NCI-H128 (cell line): ENCODE results near the gene RASAL2.

ENCODE experiments used
- DNase-seq: peaks from one replicate; lab custom pipeline; 2025; ENCODE audit not compliant: unreplicated experiment; lab: John Stamatoyannopoulos, UW

RASAL2 gene

DNA sequence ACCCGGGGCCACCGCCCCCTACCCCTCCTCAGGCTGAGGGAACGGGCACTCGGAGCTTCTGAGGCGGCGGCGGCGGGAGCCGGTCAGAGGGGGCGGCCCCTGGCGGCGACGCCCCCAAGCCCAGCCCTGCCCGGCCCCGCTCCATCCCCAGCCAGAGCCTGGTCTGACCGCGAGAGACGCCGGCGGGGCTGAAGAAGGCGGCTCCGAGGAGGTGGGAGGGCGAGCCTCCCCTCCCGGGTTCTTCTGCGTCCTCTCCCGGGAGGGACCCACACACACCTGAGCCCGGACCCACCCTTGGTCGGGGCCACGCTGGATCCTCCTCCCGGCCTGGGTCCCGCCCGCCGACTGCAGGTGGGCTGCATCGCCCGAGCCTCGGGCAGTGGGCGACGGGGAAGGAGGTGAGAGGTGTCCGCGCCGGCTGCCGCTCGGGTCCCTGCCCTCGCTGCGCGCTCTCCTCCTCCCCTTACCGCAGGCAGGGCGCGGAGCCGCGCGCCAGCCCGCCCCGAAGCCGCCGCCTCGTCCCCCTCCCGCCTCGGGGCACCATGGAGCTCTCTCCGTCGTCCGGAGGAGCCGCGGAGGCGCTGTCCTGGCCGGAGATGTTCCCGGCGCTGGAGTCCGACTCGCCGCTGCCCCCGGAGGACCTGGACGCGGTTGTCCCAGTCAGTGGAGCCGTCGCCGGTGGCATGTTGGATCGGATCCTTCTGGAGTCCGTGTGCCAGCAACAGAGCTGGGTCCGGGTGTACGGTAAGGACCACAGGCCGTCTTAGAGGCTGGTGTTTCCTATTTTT, at the start of gene RASAL2:
Gene RASAL2, plus strand, starts transcription at position 154 of the 788 bp plus-strand sequence. Its CDS starts 389 bp downstream, at position 543.
- DNase-seq: no peak

DNA sequence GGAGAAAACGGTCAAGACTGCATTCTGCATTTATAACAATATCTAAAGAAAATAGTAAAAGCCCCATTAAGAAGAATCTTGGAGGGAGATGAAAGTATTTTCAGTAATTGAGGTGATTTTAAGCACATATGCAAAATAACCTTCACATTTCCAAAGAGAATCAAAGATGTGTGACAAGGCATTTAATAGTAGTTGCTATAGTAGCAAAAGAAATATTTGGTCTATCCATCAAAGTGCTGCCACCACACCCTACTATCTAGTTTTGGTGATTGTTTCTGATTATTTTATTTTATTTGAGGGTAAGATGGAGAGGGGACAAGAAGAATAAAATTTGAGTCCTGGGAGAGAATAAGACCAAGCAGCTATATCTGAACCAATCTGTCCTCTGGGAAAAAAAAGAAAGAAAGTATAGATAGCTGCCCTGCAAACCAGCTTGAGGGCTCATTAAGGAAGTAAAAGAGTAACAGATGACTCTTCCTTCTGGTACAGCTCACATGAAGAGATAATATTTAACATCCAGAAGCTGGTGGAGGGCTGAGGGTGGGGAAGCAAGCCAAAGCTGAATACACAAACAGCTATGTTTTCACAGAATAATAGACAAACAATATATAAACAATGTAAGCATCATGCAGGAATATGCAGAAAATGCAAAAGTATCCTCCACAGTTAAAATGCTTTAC, 47.2 kb upstream of the RASAL2 start:
- no peak for DNase-seq

DNA sequence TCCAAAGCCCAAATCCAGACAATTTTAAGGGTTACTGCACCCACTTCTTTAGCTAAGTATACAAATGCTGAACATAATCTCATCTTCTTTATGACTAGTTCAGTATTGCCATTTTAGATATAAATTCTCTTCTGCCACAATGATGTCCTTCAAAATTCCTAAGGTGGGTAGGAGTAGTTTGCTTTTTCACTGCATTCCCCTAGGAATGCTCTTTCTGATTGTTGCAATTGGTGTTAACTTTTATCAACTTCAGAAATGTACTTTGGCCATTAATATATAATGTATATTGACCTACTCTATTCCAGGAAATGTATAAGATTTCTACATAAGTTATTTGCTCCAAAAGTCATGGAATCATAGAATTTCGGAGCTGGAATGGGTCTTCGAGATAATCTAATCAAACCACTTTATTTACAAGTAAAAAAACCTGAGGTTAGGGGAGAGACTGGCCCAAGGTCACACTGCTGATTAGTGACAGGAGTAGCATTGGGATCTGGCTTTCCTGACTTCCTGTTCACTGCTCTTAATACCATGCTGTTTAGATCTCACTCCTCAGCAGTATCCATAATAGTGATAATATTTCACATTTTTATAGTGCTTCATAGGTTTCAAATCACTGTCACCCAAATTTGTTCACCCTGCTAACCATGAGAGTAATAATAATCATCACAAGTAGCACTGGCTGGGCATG, 46.4 kb upstream of the RASAL2 start:
- no peak for DNase-seq

DNA sequence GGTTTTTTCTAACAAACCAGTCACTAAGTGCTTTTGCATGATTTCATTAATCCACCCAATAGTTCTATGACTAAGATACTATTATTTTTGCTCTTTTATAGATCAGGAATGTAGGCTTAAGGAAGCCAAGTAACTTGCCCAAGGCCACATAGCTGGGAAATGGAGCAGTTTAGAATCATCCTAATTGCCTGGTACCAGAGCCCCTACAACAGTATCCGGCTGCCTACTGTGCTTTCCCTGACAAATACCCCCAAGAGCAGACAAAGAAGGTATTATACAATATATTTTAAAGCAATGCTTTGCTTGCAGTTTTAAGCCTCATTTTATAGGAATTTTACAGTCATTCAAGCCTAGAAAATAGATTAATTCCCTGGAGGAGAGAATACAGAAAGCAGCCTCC, 45.5 kb upstream of the RASAL2 start:
- no peak for DNase-seq

DNA sequence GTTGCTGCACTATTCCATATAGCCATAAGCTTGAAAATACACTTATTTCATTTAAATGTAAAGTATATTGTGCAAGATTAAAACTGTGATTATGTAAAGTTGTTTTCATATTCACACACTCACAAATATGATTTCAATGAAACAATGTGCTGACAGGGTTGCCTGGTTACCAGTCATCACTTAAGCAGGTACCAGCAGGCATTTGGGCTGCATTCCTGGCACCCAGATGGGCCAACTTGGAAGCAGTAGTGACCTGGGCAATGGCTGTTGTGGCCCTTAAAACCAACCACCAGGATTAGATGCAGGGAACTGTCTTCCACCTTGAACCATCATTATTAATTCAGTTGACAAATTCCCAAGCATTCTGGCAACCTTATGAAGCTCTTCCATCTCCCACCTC, 45.0 kb upstream of the RASAL2 start:
- DNase-seq: no peak

DNA sequence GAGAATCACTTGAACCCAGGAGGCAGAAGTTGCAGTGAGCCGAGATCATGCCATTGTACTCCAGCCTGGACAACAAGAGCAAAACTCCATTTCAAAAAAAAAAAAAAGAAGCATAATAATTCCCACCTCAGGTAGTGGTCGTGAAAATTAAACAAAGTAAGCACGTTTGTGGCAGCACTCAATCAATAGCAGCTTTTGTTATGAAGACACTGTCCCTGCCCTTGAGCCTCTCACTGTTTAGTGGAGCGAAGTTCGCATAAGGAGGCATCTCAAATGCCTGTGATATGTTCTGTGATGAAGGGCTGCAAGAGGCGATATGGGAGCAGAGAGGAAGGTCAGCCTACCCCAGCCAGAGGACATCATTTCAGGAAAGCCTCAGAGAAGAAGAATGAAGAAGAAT, 43.8 kb upstream of the RASAL2 start:
- no peak for DNase-seq

DNA sequence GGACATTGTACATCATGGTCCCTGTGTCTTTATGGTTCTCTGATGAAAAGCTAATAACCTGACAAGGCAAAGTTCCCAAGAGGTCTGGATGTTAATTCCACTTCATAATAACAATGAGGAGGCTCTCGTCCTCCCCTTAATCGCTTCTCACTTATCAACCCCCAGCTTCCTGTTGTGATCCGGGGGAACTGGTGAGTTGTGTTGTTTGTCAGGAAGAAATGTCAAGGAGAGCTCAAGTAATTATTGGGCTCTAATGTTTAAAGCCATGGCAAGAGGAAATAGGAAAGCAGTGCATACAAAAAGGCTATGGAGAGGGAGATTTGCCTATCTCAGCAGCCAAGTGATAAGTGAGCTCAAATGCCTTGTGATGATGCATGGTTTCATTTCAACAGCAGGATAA, 42.8 kb upstream of the RASAL2 start:
- no peak for DNase-seq

- no peak for DNase-seq
Observed at GRCh38 chr1:178052650-178053461, 41.0 kb upstream of the RASAL2 start.

GRCh38 chr1:178055093-178055492, 38.8 kb upstream of the RASAL2 start:
- no peak for DNase-seq

DNA sequence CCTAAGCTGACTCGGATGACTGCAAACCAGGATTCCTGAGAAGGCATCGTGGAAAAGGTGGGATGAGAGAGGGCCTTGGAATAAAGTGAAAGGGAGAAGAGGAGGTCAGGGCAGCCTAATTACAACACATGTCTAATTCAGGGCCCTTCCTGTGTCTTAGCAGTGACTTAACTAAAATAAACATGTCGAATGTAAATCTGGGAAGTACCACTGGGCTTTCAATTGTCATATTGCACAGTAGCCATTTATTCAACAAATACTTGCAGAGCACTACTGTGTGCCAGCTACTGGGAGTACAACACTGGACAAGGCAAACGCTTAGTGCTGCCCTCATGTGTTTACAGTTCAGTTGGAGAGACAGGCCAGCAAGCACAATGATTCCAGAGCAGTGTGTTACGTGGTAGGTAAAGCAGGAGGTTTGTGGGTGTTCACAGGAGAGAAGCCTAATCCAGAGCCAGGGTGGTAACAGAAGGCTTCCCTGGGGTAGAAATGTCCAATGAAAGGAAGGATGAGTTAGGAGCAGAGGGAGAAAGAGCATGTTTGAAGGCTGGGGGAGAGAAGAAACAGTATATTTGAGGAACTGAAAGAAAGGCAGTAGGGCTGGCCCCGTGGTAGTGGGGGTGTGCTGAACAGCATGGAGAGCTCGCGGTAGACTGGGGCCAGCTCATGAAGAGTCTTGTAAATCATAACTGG, 38.0 kb upstream of the RASAL2 start:
- DNase-seq: no peak

- no peak for DNase-seq
Observed at GRCh38 chr1:178057141-178057765, 36.7 kb upstream of the RASAL2 start.

DNA sequence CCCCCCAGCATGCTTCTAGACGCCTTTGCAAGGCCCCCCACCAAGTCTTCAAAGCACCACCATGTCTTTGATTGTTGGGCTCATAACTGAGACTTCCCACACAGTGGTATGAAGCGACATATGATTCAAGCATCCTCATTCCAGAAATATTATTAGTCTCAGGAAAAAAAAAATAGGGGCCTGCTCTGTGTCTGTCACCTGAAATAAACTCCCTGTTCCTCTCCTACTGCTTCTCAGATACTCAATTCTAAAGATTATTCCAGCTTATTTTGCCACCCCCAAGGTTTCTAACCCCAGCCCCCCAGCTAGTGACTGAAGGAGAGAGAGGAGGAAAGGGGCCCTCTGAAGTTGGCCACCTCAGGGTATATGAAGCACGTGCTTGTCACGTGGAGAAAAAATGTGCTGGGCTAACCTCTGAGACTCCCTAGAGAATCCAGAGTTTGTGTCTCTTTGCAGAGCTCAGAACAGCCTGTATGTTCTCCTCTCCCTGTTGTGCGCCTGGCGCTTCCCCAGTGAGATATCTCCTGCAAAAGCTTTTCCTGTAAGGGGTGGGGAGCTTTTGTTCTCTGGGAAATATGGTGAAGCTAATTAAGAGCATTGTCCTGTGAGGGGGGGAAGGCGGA, 35.9 kb upstream of the RASAL2 start:
- no peak for DNase-seq

DNA sequence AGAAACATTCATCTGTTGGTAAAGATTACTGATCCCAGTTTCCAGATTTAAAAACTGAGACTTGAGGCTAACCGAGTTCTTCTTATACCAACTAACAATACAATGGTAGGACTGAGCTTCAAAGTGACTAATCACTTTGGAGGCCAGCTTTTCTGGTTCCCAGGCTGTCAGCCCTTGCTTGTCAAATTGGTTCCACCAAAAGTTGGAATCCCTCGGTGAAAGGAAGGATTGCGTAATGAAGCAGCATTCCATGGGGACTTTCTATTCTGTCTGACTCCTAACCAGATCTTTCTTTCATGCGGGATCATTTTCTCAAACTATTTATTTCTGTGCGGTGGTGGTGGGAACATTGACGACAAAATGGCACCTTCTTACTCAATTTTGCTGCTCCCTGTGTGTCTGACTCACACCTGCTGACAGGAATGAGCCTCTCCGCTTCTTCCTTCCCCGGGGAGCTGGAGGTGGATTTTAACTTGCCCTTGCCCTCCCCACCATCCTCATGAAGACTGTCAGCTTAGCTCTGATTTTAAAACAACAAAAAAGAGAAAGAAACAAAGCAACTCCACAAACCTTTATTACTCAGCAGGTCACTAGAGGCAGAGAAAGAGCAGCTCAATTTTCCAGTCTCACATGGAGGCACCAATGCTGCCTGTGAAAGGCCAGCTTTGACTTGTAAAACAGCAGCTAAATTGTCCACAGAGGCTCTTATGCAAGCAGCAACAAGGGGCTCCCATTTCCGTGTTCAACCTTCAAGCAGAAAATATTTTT, 32.9 kb upstream of the RASAL2 start:
- no peak for DNase-seq

DNA sequence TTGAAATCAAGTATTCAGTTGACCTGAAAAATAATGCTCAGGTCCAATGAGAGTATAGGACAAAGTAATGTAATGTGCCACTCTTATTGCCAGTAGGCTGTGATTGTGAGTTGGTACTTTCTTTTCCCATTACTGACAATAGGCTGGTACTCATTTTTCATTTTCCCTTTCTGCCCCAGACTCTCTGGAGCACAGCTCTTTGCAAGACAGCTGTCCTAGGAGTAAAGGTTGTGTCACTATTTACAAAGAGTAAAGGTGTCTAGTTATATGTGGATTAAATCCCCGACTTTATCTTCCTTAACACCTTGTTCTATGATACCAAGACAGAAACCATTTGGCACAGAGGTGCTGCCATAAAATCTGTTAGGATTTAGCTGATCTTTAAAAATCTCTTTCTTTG, 32.3 kb upstream of the RASAL2 start:
- DNase-seq: no peak

DNA sequence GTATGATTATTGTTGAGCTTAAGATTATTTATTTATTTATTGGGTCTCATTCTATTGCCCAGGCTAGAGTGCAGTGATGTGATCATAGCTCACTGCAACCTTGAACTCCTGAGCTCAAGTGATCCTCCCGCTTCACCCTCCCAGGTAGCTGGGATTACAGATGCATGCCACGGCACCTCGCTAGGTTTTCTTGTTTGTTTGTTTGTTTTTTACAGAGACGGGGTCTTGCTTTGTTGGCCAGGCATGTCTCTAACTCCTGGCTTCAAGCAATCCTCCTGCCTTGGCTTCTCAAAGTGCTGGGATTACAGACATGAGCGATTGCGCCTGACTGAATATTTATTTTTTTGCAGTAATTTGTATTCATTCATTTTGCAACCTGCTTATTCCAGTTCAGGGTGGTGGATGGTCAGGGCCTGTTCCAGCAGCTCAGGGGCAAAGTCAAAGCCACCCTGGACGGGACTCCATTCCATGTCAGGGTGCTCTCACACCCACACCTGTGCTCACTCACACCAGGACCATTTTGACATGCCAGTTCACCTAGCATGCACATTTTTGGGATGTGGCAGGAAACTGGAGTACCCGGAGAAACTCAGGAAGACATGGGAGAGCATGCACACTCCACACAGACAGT, 29.6 kb upstream of the RASAL2 start:
- no peak for DNase-seq

- no peak for DNase-seq
Observed at GRCh38 chr1:178065250-178065649, 28.7 kb upstream of the RASAL2 start.

DNA sequence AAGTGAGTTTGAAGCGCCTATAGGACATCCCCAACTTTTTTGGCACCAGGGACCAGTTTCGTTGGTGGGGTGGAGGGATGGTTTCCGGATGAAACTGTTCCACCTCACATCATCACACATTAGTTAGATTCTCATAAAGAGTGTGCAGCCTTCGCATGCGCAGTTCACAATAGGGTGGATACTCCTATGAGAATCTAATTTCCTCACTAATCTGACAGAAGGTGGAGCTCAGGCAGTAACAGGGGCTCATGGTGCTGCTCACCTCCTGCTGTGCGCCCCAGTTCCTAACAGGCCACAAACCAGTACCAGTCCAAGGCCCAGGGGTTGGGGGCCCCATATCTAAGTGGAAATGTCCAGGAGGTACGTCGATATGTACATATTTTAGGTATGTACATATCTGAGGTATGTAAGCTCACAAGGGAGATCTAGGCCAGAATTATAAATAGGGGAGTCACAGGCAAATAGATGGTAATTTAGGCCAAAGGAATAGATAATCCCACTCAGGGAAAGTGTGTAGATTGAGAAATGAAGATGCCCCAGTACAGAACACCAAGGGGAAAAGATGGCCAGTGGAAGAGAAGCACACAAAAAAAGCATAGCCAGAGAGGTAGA, 27.5 kb upstream of the RASAL2 start:
- no peak for DNase-seq
